Embryonic facial prominence (tissue), 1 donor: ENCODE results near the gene PNP.

Experiments
- DNase-seq: peaks from one replicate; pipeline ENCODE4 v3.0.0-alpha.2; 2016; ENCODE audit errors: extremely low spot score

PNP gene

GRCh38 chr14:20455355-20456300 is 13.6 kb upstream of the PNP start:
- peak; percentile 33 for DNase-seq

- no peak for DNase-seq
These were observed 12.2 kb upstream of the PNP start for GRCh38 chr14:20456971-20457370.

- DNase-seq = no peak
These were observed 11.0 kb upstream of the PNP start for GRCh38 chr14:20458031-20458789.

- DNase-seq = no peak
These were observed 8.6 kb upstream of the PNP start for GRCh38 chr14:20460458-20461224.

GRCh38 chr14:20461225-20462141 is 7.7 kb upstream of the PNP start, which contains the start of gene PIP4P1:
TSS of gene PIP4P1 (minus strand) at chr14:20461434. CDS start at chr14:20461325, 109 bp downstream.
- DNase-seq = peak; percentile 100

GRCh38 chr14:20468764-20469241 is 403 bp upstream of the PNP start:
- DNase-seq = no peak

- no peak for DNase-seq
These were observed 840 bp downstream of the PNP start for GRCh38 chr14:20469890-20470602.

- DNase-seq = no peak
These were observed 1.3 kb downstream of the PNP start for GRCh38 chr14:20470603-20470901.

- no peak for DNase-seq
These were observed 3.4 kb downstream of the PNP start for GRCh38 chr14:20472536-20473169.

GRCh38 chr14:20476776-20477175 is 7.6 kb downstream of the PNP start:
- DNase-seq = no peak

GRCh38 chr14:20477211-20477876 is 8.1 kb downstream of the PNP start:
- DNase-seq = no peak

- DNase-seq = no peak
These were observed 9.7 kb downstream of the PNP start for GRCh38 chr14:20478894-20479293.

GRCh38 chr14:20482382-20482781 is 13.2 kb downstream of the PNP start:
- no peak for DNase-seq

- DNase-seq = no peak
These were observed 16.7 kb downstream of the PNP start for GRCh38 chr14:20485900-20486299.

GRCh38 chr14:20486684-20487395 is 17.6 kb downstream of the PNP start:
- DNase-seq = no peak

- no peak for DNase-seq
These were observed 18.2 kb downstream of the PNP start for GRCh38 chr14:20487396-20487725.

GRCh38 chr14:20489093-20489994 is 20.1 kb downstream of the PNP start:
- DNase-seq = no peak

- no peak for DNase-seq
These were observed 21.4 kb downstream of the PNP start for GRCh38 chr14:20490563-20490962.
